Eye (tissue), 1 donor: ENCODE data around the gene CIB4.

Experiments used
- DNase-seq: peaks from one replicate; pipeline ENCODE4 v3.0.0-alpha.2; 2015

CIB4 gene

GRCh38 chr2:26605195-26605998, 35.8 kb downstream of the CIB4 start:
- peak; percentile 75 for DNase-seq

- no peak for DNase-seq
These were observed 38.6 kb downstream of the CIB4 start for GRCh38 chr2:26602575-26602974.

GRCh38 chr2:26599387-26599786, 41.8 kb downstream of the CIB4 start:
- DNase-seq = no peak

- no peak for DNase-seq
These were observed 42.2 kb downstream of the CIB4 start for GRCh38 chr2:26598996-26599373.

GRCh38 chr2:26598336-26598995, 42.7 kb downstream of the CIB4 start:
- DNase-seq = peak; percentile 54

GRCh38 chr2:26597197-26597596, 44.0 kb downstream of the CIB4 start:
- no peak for DNase-seq

- no peak for DNase-seq
These were observed 46.0 kb downstream of the CIB4 start for GRCh38 chr2:26595146-26595545.

- DNase-seq = no peak
These were observed 49.3 kb downstream of the CIB4 start for GRCh38 chr2:26591619-26592505.

- DNase-seq = no peak
These were observed 50.1 kb downstream of the CIB4 start for GRCh38 chr2:26590980-26591618.

- no peak for DNase-seq
These were observed 50.7 kb downstream of the CIB4 start for GRCh38 chr2:26590508-26590907.

GRCh38 chr2:26588576-26588975, 52.6 kb downstream of the CIB4 start:
- DNase-seq = no peak

GRCh38 chr2:26587994-26588393, 53.2 kb downstream of the CIB4 start:
- DNase-seq = no peak

- DNase-seq = no peak
These were observed 55.2 kb downstream of the CIB4 start for GRCh38 chr2:26585966-26586365.

- DNase-seq = no peak
These were observed 56.1 kb downstream of the CIB4 start for GRCh38 chr2:26585100-26585499.

GRCh38 chr2:26584656-26585055, 56.5 kb downstream of the CIB4 start:
- DNase-seq = no peak

GRCh38 chr2:26584191-26584590, 57.0 kb downstream of the CIB4 start:
- DNase-seq = no peak

GRCh38 chr2:26583381-26583911, 57.7 kb downstream of the CIB4 start:
- no peak for DNase-seq

GRCh38 chr2:26582890-26583289, 58.3 kb downstream of the CIB4 start:
- DNase-seq = no peak

- no peak for DNase-seq
These were observed 58.9 kb downstream of the CIB4 start for GRCh38 chr2:26581991-26582842.

GRCh38 chr2:26581266-26581990, 59.7 kb downstream of the CIB4 start:
- no peak for DNase-seq

GRCh38 chr2:26580751-26581150, 60.4 kb downstream of the CIB4 start:
- DNase-seq = no peak
